ENCODE data around the gene MDFIC. TPM values are rescaled to one million over a fixed set of nuclear protein-coding genes. Genes with fewer than 3 reads are reported as not detected.
A peak's percentile ranks its signal among the peaks of the same experiment; 100 is the strongest.

Gene MDFIC
- total RNA-seq, 1 experiment from 2014 or later = 7.3 TPM

GRCh38 chr7:114923403-114923713 lies 1.5 kb downstream of the MDFIC start:
- intact Hi-C loops (cut with micrococcal nuclease; ENCODE audit: unreplicated experiment) = no loop called here
- CTCF ChIA-PET = no interaction called here
- DNase-seq (ENCODE audit: low read depth, low spot score) = no peak
- no peaks in the 10 kb centered on the region for H3K9me3 ChIP-seq (ENCODE audit: control insufficient read depth, insufficient read depth, low read depth, low read length)
- peaks cover 2% of the 10 kb centered on the region; the same call in 1 of the 2 replicates for H3K4me1 ChIP-seq (ENCODE audit: control insufficient read depth, insufficient read depth, low read length)
- H3K27me3 ChIP-seq (ENCODE audit: control insufficient read depth, insufficient read depth, low read length) = no peaks in the 10 kb centered on the region
- POLR2A ChIA-PET = no interaction called here
- no peak for ATAC-seq
- peak overlapping the region; percentile 59 to 81 for H3K4me3 ChIP-seq (ENCODE audit: low read depth in 2 of 2, low read length in 2 of 2)
- no peaks in the 10 kb centered on the region for H3K36me3 ChIP-seq (ENCODE audit: control insufficient read depth, insufficient read depth, low read length)
- no TSS peak for BruUV-seq (replicated peaks)
- no peak overlapping the region; the same call in 1 of the 2 replicates for H3K27ac ChIP-seq (ENCODE audit: low read length)
- in situ Hi-C loops (cut with HindIII; ENCODE audit: low pct_unique_long_range_greater_than_20kb, low sequenced_read_pairs) = no loop called here
- TF ChIP-seq TCF7L2 (IDR thresholded peaks at IDR 0.05; ENCODE audit: low read depth, low read length) (no peak), SIN3A (IDR thresholded peaks at IDR 0.05; ENCODE audit: borderline replicate concordance, insufficient read depth, low read depth, low read length) (no peak), POLR2AphosphoS5 (IDR thresholded peaks at IDR 0.05; ENCODE audit: low read depth, low read length) (no peak), CTCF (IDR thresholded peaks at IDR 0.05) (no peak), REST (IDR thresholded peaks at IDR 0.05; ENCODE audit: insufficient read depth in 1 of 2, low read depth in 2 of 2, low read length in 1 of 2) (no peak)

- Histone ChIP-seq H3K27me3 (ENCODE audit: control insufficient read depth, insufficient read depth, low read length) (no peaks in the 10 kb centered on the region), H3K36me3 (ENCODE audit: control insufficient read depth, insufficient read depth, low read length) (no peaks in the 10 kb centered on the region), H3K4me1 (ENCODE audit: control insufficient read depth, insufficient read depth, low read length) (peaks cover 2% of the 10 kb centered on the region; the same call in 1 of the 2 replicates), H3K4me3 (ENCODE audit: low read depth in 2 of 2, low read length in 2 of 2) (no peak overlapping the region), H3K27ac (ENCODE audit: low read length) (no peak overlapping the region), H3K9me3 (ENCODE audit: control insufficient read depth, insufficient read depth, low read depth, low read length) (no peaks in the 10 kb centered on the region)
- in situ Hi-C loops (cut with HindIII; ENCODE audit: low pct_unique_long_range_greater_than_20kb, low sequenced_read_pairs) = no loop called here
- TF ChIP-seq POLR2AphosphoS5 (IDR thresholded peaks at IDR 0.05; ENCODE audit: low read depth, low read length) (no peak), CTCF (IDR thresholded peaks at IDR 0.05) (no peak), REST (IDR thresholded peaks at IDR 0.05; ENCODE audit: insufficient read depth in 1 of 2, low read depth in 2 of 2, low read length in 1 of 2) (no peak), TCF7L2 (IDR thresholded peaks at IDR 0.05; ENCODE audit: low read depth, low read length) (no peak), SIN3A (IDR thresholded peaks at IDR 0.05; ENCODE audit: borderline replicate concordance, insufficient read depth, low read depth, low read length) (no peak)
- POLR2A ChIA-PET = no interaction called here
- TSS peak; percentile 65 for BruUV-seq (replicated peaks)
- DNase-seq (ENCODE audit: low read depth, low spot score) = no peak
- intact Hi-C loops (cut with micrococcal nuclease; ENCODE audit: unreplicated experiment) = no loop called here
- no peak for ATAC-seq
- CTCF ChIA-PET = no interaction called here
These were observed 2.3 kb downstream of the MDFIC start for GRCh38 chr7:114924038-114924712.
